Ovary (tissue), 3 donors: ENCODE data around the gene ASAP2.
"Not testable (repeated sequence)": the region's sequence is repeated elsewhere in the genome, so short reads cannot be mapped to it uniquely, and the experiment has no call there.

Experiments
- POLR2A ChIP-seq: fragments of 450-650 bp; IDR thresholded peaks from one replicate; pipeline ENCODE4 v1.6.1; 2017; ENCODE audit warnings: antibody characterized with exemption, mild to moderate bottlenecking, moderate library complexity
- TF ChIP-seq, protein P1 (sequence below), 3 donors: fragments of 450-650 bp in 2 of 3; fragments of 200-600 bp in 1 of 3; IDR thresholded peaks; one replicate each; pipeline versions ENCODE4 v1.5.1 to v1.8.0; 2016 to 2022; ENCODE audit warnings: antibody characterized with exemption in 3 of 3, mild to moderate bottlenecking in 1 of 3
- donor health status: DM: no; HTN: no; CAD: no.

DNA sequence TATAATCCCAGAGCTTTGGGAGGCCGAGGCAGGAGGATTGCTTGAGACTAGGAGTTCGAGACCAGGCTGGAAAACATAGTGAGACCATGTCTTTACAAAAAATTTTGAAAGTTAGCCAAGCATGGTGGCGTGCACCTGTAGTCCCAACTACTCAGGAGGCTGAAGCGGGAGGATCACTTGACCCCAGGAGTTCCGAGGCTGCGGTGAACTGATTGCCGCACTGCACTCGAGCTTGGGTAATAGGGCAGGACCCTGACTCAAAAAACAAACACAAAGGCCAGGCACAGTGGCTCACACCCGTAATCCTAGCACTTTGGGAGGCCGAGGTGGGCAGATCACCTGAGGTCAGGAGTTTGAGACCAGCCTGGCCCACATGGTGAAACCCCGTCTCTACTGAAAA is 191.6 kb downstream of the ASAP2 start:
- TF ChIP-seq, protein P1, sequence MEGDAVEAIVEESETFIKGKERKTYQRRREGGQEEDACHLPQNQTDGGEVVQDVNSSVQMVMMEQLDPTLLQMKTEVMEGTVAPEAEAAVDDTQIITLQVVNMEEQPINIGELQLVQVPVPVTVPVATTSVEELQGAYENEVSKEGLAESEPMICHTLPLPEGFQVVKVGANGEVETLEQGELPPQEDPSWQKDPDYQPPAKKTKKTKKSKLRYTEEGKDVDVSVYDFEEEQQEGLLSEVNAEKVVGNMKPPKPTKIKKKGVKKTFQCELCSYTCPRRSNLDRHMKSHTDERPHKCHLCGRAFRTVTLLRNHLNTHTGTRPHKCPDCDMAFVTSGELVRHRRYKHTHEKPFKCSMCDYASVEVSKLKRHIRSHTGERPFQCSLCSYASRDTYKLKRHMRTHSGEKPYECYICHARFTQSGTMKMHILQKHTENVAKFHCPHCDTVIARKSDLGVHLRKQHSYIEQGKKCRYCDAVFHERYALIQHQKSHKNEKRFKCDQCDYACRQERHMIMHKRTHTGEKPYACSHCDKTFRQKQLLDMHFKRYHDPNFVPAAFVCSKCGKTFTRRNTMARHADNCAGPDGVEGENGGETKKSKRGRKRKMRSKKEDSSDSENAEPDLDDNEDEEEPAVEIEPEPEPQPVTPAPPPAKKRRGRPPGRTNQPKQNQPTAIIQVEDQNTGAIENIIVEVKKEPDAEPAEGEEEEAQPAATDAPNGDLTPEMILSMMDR (IDR thresholded peaks at IDR 0.05), result not testable (repeated sequence)
- TF ChIP-seq POLR2A, result not testable (repeated sequence)
